K562 (cell line): Measurements from ENCODE around the gene ZNF556. TPM values are rescaled to one million over a fixed set of nuclear protein-coding genes. Genes with fewer than 3 reads are reported as not detected.

Experiments
- ADNP ChIP-seq: fragments of 200-800 bp; sonication (Bioruptor generic); IDR thresholded peaks from 2 replicates; pipeline ENCODE4 v1.6.1; 2016; ENCODE audit warnings: missing genetic modification characterization, missing compliant biosample characterization
- GATA2 ChIP-seq: sonication (generic); formaldehyde crosslinking; IDR thresholded peaks from 2 replicates; pipeline ENCODE4 v1.4.0; 2020; ENCODE audit warnings: mild to moderate bottlenecking, missing genetic modification reagents
- GTF2A2 ChIP-seq: IDR thresholded peaks from 2 replicates; pipeline ENCODE4 v1.6.1; 2016; ENCODE audit warnings: mild to moderate bottlenecking, missing genetic modification characterization, missing compliant biosample characterization
- GTF2E2 ChIP-seq: fragments of 200-800 bp; sonication (Bioruptor generic); IDR thresholded peaks from 2 replicates; pipeline ENCODE4 v1.6.1; 2016; ENCODE audit warnings: missing genetic modification characterization, missing compliant biosample characterization
- HDAC8 ChIP-seq: fragments of 450-650 bp; IDR thresholded peaks from 2 replicates; pipeline ENCODE4 v1.6.1; 2016; ENCODE audit warnings: mild to moderate bottlenecking, missing genetic modification characterization, moderate library complexity, missing compliant biosample characterization
- HMGN3 ChIP-seq: IDR thresholded peaks from 2 replicates; pipeline ENCODE4 v1.6.1; 2011; ENCODE audit warnings: borderline replicate concordance, low read depth, mild to moderate bottlenecking, mixed read lengths, low read length; ENCODE audit not compliant: insufficient read length; ENCODE audit errors: extremely low read depth
- ILF3 ChIP-seq: fragments of 450-650 bp; IDR thresholded peaks from 2 replicates; pipeline ENCODE4 v1.6.1; 2018; ENCODE audit warnings: antibody characterized with exemption, mild to moderate bottlenecking, moderate library complexity, borderline replicate concordance
- JUN ChIP-seq, 2 experiments: sonication (generic) in 1 of 2; formaldehyde crosslinking in 1 of 2; IDR thresholded peaks; 2 replicates each; pipeline versions ENCODE4 v1.6.1 to v1.8.0; 2012 to 2022; ENCODE audit warnings: borderline replicate concordance in 2 of 2, mild to moderate bottlenecking in 2 of 2, improper control_type of control experiment in 1 of 2, low read depth in 1 of 2, low read length in 1 of 2, missing genetic modification reagents in 1 of 2
- LEF1 ChIP-seq: fragments of 450-650 bp; IDR thresholded peaks from 2 replicates; pipeline ENCODE4 v1.6.1; 2016; ENCODE audit warnings: mild to moderate bottlenecking
- POLR2AphosphoS2 ChIP-seq: IDR thresholded peaks from 2 replicates; pipeline ENCODE4 v1.6.1; 2012; ENCODE audit warnings: low read length, improper control_type of control experiment
- PRPF4 ChIP-seq: fragments of 200-400 bp; formaldehyde crosslinking; IDR thresholded peaks from one replicate; pipeline ENCODE4 v1.6.1; 2017; ENCODE audit warnings: low read length, low read depth, mild to moderate bottlenecking; ENCODE audit not compliant: insufficient read depth, poor library complexity, severe bottlenecking
- RBM25 ChIP-seq: fragments of 200-400 bp; formaldehyde crosslinking; IDR thresholded peaks from 2 replicates; pipeline ENCODE4 v1.6.1; 2018; ENCODE audit warnings: low read length, low read depth, moderate library complexity; ENCODE audit not compliant: severe bottlenecking
- TGIF2 ChIP-seq: sonication (generic); formaldehyde crosslinking; IDR thresholded peaks from 2 replicates; pipeline ENCODE4 v1.8.1; 2022; ENCODE audit warnings: mild to moderate bottlenecking, missing genetic modification reagents, moderate library complexity
- XRCC3 ChIP-seq: fragments of 450-650 bp; IDR thresholded peaks from 2 replicates; pipeline ENCODE4 v1.6.1; 2017; ENCODE audit warnings: mild to moderate bottlenecking, moderate library complexity
- XRCC5 ChIP-seq: fragments of 200-400 bp; formaldehyde crosslinking; IDR thresholded peaks from 2 replicates; pipeline ENCODE4 v1.6.1; 2017; ENCODE audit warnings: low read depth, mild to moderate bottlenecking, low read length
- ZBTB17 ChIP-seq: fragments of 450-650 bp; formaldehyde crosslinking; IDR thresholded peaks from 2 replicates; pipeline ENCODE4 v1.4.0; 2020; ENCODE audit warnings: mild to moderate bottlenecking
- ZFX ChIP-seq: sonication (generic); formaldehyde crosslinking; IDR thresholded peaks from 2 replicates; pipeline ENCODE4 v1.8.0; 2022; ENCODE audit warnings: mild to moderate bottlenecking, missing genetic modification reagents, moderate library complexity
- ZNF354B ChIP-seq: fragments of 250-450 bp; sonication (Bioruptor Pico); IDR thresholded peaks from 2 replicates; pipeline ENCODE4 v1.4.0; 2020
- ZNF444 ChIP-seq: fragments of 250-450 bp; sonication (Bioruptor Pico); IDR thresholded peaks from 2 replicates; pipeline ENCODE4 v1.4.0; 2020; ENCODE audit warnings: mild to moderate bottlenecking, moderate library complexity
- polyA plus RNA-seq, 8 experiments: library from polyadenylated mRNA; depleted of rRNA in 4 of 8; stranded (reverse) in 5 of 8; unstranded in 3 of 8; fragments of >200 nt; fragmentation: Nextera tagmentation in 2 of 8; fragmentation: Illumina TruSeq in 1 of 8; extraction: Ambion mirVana in 2 of 8; extraction: Trizol in 1 of 8; gene quantifications; 2 replicates each; pipeline versions ENCODE4 v1.2.1 to v1.2.3, GENCODE V29; 2011 to 2014; ENCODE audit warnings: inconsistent platforms in 1 of 8, missing spikeins in 1 of 8
- total RNA-seq, 7 experiments: library from RNA; depleted of rRNA in 6 of 7; stranded (reverse); fragments of >200 nt in 6 of 7; fragmentation: Illumina TruSeq in 2 of 7; extraction: Trizol in 2 of 7; gene quantifications; 2 replicates each; pipeline versions ENCODE4 v1.2.1 to v1.2.3, GENCODE V29; 2011 to 2021; ENCODE audit warnings: low replicate concordance in 1 of 7
- TF ChIP-seq, protein P1 (sequence below): fragments of 450-650 bp; formaldehyde crosslinking; IDR thresholded peaks from 2 replicates; pipeline ENCODE4 v1.4.0; 2022; ENCODE audit warnings: missing genetic modification characterization
- TF ChIP-seq, protein P2 (sequence below): fragments of 450-650 bp; formaldehyde crosslinking; IDR thresholded peaks from 2 replicates; pipeline ENCODE4 v1.4.0; 2020; ENCODE audit warnings: mild to moderate bottlenecking, moderate library complexity
- TF ChIP-seq, protein P3 (sequence below): fragments of 250-450 bp; sonication (Bioruptor Pico); IDR thresholded peaks from 2 replicates; pipeline ENCODE4 v1.5.0; 2021
- TF ChIP-seq, protein P4 (sequence below): sonication (generic); formaldehyde crosslinking; IDR thresholded peaks from 2 replicates; pipeline ENCODE4 v1.8.0; 2022; ENCODE audit warnings: mild to moderate bottlenecking, missing genetic modification reagents, borderline replicate concordance

ZNF556 gene
- total and polyA plus RNA-seq, 9 of the 15 experiments (the other 6 are each of a cell fraction or from before 2014, with no cell fraction given): 0.01 to 0.36 (median 0.10) TPM; not detected in 1

DNA sequence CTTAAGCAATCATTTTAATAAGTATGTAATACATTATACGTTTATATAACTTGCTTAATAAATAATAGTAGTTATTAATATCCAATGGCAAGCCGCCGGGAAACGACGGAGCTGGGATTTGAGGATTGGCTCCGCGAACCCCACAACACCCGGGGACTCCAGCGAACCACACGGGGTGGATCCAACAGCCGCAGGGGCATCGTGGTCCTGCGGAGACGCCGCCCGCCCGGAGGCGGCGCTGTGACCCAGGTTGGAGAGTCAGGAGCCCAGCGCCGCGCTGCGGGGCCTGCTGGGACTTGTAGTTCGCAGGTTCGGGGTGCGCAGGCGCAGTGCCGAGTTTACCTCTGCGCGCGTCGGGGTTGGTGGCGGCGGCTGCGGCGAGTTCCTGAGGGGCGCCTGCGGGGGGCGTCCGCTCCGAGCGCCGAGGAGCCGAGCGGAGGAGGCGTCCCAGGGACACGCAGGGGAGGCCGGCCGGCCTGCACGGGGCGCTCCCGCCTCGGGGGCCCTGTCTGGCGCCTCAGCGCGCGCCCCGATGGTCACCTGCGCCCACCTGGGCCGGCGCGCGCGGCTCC, 47.5 kb upstream of the ZNF556 start, which contains the start of gene ZNF554 (continued):
- TF ChIP-seq ILF3 (peak; percentile 70; the same call in 1 of the 2 replicates), LEF1 (no peak), ZNF354B (no peak), ADNP (0 out of 2 replicates have a peak, but pooled peaks have one; percentile 8), JUN (IDR thresholded peaks at IDR 0.05; ENCODE audit: borderline replicate concordance, low read depth, low read length) (0 out of 2 replicates have a peak, but pooled peaks have one; percentile 63), JUN (CRISPR knock-in tag; IDR thresholded peaks at IDR 0.05; ENCODE audit: borderline replicate concordance) (no peak), XRCC5 (peak; percentile 97), GTF2A2 (tag) (no peak), ZNF444 (CRISPR knock-in tag) (no peak), TGIF2 (CRISPR knock-in tag) (no peak), GTF2E2 (tag) (no peak), ZBTB17 (CRISPR knock-in tag) (peak; percentile 82), ZFX (peak; percentile 65), POLR2AphosphoS2 (no peak), PRPF4 (no peak), HMGN3 (peak; percentile 36), HDAC8 (tag) (no peak), RBM25 (no peak), XRCC3 (no peak), GATA2 (no peak)
- TF ChIP-seq, protein P1, sequence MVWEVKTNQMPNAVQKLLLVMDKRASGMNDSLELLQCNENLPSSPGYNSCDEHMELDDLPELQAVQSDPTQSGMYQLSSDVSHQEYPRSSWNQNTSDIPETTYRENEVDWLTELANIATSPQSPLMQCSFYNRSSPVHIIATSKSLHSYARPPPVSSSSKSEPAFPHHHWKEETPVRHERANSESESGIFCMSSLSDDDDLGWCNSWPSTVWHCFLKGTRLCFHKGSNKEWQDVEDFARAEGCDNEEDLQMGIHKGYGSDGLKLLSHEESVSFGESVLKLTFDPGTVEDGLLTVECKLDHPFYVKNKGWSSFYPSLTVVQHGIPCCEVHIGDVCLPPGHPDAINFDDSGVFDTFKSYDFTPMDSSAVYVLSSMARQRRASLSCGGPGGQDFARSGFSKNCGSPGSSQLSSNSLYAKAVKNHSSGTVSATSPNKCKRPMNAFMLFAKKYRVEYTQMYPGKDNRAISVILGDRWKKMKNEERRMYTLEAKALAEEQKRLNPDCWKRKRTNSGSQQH (CRISPR knock-in tag): no peak
- TF ChIP-seq, protein P2, sequence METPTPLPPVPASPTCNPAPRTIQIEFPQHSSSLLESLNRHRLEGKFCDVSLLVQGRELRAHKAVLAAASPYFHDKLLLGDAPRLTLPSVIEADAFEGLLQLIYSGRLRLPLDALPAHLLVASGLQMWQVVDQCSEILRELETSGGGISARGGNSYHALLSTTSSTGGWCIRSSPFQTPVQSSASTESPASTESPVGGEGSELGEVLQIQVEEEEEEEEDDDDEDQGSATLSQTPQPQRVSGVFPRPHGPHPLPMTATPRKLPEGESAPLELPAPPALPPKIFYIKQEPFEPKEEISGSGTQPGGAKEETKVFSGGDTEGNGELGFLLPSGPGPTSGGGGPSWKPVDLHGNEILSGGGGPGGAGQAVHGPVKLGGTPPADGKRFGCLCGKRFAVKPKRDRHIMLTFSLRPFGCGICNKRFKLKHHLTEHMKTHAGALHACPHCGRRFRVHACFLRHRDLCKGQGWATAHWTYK: peak; percentile 66; the same call in 1 of the 2 replicates
- TF ChIP-seq, protein P3, sequence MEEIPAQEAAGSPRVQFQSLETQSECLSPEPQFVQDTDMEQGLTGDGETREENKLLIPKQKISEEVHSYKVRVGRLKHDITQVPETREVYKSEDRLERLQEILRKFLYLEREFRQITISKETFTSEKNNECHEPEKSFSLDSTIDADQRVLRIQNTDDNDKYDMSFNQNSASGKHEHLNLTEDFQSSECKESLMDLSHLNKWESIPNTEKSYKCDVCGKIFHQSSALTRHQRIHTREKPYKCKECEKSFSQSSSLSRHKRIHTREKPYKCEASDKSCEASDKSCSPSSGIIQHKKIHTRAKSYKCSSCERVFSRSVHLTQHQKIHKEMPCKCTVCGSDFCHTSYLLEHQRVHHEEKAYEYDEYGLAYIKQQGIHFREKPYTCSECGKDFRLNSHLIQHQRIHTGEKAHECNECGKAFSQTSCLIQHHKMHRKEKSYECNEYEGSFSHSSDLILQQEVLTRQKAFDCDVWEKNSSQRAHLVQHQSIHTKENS (CRISPR knock-in tag): no peak
- TF ChIP-seq, protein P4, sequence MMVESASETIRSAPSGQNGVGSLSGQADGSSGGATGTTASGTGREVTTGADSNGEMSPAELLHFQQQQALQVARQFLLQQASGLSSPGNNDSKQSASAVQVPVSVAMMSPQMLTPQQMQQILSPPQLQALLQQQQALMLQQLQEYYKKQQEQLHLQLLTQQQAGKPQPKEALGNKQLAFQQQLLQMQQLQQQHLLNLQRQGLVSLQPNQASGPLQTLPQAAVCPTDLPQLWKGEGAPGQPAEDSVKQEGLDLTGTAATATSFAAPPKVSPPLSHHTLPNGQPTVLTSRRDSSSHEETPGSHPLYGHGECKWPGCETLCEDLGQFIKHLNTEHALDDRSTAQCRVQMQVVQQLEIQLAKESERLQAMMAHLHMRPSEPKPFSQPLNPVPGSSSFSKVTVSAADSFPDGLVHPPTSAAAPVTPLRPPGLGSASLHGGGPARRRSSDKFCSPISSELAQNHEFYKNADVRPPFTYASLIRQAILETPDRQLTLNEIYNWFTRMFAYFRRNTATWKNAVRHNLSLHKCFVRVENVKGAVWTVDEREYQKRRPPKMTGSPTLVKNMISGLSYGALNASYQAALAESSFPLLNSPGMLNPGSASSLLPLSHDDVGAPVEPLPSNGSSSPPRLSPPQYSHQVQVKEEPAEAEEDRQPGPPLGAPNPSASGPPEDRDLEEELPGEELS (CRISPR knock-in tag): no peak
